ENCODE results near the gene PTEN.

DNA sequence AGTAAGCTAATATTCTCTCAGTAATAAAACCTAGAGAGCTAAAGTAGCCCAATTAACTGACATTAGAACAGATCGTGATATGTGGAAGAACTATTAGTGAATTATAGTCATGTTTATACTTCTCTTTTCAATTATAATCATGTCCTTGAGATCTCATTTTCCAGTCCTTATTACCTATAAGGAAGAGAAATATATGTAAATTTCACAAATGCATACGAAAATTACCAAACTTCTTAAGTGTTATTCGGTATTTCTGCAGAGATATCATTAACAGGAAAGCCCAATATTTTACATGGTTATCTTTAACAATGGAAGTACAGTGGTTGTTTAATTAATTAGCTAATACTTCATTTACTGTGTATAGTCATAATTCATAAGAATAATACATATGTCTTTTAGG is 110.7 kb downstream of the PTEN start:
- no peak for TF ChIP-seq CTCF (IDR thresholded peaks at IDR 0.05)
- TF ChIP-seq EZH2 (IDR thresholded peaks at IDR 0.05): no peak
